Hematopoietic multipotent progenitor cell treated with erythropoietin and hydrocortisone succinate and interleukin-3 and kit ligand, for 15 days (in vitro differentiated cells): ENCODE results near the gene MTFP1.
"Not testable (repeated sequence)": the region's sequence is repeated elsewhere in the genome, so short reads cannot be mapped to it uniquely, and the experiment has no call there.

ENCODE experiments used
- DNase-seq: peaks from one replicate; pipeline ENCODE4 v3.0.0-alpha.2; 2015; ENCODE audit warnings: low spot score

The MTFP1 gene

DNA sequence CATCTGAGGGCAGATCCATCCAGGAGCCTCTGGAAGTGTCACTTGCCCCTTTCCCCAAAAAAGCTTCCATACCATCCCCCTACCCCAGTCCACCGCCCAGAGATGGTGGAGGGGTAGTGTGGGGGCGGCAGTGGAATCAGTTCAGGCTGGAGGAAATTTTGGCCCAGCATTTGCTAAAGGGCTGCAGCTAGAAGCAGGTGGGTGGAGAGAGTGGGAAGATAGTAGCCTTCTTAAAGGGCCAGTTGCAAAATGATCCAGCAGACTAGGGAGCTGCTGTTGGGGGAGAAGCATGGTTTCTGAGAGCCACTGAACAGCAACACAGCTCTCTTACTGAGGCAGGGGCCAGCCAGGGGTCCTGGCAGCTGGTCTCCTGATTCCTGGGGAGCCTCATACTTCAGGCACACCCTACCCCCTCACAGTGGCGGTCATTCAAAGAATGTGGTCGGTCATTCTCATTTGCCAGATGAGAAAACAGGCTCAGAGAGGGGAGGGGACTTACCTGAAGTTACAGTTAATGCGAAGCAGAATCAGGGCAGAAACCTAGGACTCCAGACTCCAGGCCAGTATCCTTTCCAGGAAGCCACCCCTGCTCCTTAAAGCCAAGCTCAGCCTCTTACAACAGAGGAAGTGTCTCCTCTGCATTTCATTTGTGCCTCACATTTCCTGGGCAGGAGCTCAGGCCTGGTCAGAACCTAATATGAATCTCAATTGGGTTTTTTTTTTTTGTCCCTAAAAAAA lies 23.4 kb upstream of the MTFP1 start:
- DNase-seq = peak; percentile 53

DNA sequence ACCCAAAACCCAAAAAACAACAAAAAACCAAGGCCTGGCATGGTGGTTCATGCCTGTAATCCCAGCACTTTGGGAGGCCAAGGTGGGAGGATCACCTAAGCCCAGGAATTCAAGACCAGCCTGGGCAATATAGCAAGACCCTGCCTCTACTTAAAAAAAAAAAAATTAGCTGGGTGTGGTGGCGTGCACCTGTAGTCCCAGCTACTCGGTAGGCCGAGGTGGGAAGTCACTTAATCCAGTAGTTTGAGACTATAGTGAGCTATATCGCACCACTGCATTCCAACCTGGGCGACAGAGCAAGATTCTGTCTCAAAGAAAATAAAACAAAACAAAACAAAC lies 22.8 kb upstream of the MTFP1 start:
- not testable (repeated sequence) for DNase-seq

DNA sequence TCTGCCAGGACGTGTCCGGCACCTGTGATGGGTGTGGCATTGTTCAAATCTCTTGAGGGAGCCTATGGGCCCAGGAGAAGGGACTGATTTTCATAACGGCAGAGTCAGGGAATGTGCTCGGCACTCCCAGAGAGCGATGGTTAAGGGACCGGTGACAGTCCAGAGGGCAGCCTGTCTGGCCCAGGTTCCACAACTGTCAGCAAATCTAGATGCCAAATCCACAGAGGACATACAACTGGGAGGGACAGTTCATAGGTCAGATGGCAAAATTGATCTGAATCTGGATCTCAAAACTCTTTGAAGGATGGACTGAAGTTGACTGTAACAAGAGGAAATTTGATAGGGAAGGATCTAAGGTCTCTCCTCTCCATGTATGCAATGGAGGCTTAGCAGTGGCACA lies 21.3 kb upstream of the MTFP1 start:
- DNase-seq = no peak

DNA sequence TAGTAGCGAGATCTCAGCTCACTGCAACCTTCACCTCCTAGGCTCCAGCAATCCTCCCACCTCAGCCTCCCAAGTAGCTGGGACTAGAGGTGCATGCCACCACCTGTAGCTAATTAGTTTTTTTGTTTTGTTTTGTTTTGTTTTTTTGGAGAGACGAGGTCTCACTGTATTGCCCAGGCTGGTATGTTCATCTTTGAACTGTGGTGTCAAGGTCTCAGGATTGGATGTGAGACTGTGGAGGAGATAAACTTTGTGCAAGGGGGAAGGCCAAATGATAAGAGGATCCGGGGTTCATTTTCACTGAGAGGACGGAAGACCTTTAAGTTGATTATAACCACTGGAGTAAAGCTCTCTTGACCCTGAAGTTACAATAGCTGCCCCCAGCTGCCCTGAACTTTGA lies 19.8 kb upstream of the MTFP1 start:
- no peak for DNase-seq

DNA sequence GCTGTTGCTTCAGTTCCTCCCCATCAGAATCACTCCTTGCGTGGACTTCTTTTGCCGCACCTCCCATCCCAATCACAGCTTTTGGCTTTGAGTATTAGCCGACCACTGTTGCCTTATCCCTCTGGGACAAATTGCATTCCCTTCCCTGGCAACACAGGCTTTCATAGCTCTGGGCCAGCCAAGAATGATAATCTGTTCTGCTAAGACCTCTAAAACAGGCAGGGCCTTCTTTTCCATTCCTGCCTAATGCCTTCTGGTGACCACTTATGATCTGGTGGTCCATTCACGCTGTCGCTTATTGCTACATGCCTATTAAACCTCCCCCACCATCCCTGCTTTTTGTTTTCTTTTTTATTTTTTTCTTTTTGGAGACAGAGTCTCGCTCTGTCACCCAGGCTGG lies 19.2 kb upstream of the MTFP1 start:
- DNase-seq = no peak

DNA sequence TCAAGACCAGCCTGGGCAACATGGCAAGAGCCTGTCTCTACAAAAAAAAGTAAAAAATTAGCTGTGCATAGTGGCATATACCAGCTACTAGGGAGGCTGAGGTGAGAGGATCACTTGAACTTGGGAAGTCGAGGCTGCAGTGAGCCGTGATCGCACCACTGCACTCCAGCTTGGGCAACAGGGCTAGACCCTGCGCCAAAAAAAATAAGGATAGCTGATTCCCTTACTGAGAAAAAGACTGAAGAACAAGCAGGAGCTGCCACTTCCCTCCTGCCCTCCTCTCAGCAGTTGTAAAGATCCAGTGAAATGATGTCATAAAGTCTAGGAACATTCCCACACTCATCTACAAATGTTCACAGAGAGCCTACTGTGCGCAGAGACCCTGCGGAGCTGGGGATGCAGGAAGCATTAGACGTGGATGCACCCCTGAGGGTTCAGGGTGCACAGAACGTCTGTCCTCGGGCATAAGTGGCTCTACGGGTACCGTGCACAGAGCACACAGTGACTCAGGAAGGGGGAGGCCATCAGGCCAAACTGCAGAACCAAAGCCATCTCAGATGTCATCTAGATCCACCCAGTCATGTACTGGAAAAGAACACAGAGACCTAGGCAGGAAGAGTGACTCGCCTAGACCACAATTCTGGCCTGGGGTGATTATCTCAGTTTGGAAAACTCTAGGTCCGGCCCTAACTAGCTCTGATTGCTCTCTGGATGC lies 17.0 kb upstream of the MTFP1 start:
- no peak for DNase-seq

DNA sequence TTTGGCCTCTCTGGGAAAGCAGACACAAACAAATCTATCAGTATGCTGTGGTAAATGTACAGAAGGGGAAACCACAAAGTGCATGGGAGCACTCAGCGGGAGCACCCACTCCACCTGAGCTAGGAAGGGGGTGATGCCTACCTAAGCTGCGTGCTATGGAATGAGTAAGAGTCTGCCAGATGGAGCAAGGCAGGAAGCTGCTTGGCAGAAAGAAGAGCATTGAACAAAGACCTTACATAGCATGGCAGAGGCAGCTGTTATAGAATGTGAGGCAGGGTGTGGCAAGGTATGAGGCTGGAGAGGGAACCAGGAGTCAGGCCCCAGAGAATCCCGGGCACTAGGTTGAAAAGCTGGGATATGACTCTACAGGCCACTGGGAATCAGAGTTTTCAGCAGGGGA lies 13.8 kb upstream of the MTFP1 start:
- no peak for DNase-seq

DNA sequence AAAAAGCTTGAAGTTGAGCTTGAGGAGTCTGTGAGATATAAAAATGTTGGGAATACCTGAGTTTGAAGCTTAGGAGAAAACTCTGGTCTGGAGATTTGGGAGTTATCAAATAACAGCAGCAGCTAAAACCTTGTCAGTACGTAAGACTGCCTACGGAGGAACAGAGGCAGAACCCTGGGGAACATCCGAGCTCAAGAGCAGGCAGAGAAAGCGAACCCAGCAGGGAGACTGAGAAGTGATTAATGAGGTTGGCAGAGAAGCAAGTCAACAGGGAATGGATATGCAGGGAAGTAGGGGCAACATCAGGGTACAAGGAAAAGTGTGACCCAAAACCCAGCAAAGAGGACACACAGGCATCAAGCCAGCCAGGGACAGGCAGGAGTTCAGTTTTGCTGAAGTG lies 12.6 kb upstream of the MTFP1 start:
- no peak for DNase-seq

DNA sequence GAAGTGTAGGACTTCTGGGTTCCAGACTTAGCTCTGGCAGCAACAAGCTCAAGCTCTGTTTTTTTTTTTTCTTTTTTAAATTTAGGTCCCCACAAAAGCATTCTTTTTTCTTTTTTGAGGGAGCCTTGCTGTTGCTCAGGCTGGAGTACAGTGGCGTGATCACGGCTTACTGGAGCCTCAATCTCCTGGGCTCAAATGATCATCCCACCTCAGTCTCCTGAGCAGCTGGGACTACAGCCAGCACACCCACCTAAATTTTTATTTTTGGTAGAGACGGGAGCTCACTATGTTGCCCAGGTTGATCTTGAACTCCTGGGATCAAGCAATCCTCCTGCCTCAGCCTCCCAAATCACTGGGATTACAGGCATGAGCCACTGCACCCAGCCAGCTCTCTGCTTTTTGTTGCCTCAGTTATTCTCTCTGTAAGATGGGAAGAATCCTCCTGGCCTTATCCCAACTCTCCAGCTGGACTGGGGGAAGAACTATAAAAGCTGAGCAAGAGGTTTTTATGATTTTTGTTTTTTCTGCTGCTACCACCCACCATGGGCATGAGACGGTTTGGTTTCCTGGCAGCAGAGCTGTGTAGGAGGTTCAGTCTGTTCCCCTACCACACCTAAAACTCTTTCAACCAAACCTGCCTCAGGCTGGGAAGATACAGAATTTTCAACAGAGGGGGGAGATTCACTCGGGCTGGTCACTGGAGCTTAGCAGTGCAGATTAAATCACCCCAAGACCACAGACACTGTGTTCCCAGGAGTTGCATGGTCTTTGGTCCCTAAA lies 11.6 kb upstream of the MTFP1 start:
- no peak for DNase-seq

DNA sequence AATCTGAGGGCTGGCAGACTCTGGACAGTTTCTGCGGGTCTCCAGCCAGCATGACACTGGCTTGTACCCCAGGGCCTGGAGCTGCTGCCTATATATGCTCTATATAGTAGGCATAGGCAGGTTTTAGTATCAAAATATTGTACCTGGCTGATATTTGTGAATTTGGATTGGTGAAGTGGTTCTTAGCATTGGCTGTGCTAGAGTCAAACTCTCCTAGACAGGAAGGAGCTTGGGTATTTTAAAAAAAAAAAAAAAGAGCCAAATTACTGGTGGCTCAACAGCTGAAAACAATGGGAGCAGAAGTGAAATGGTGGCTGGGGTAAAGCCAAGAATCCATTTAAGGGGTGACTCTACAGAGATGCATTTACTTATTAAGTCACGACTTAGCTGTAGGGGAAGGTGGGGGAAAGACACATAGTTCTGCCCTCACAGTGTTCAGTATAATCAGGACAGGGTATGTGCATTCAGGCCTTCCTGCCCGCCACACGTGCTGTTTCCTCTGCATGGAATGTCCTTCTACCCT lies 11.0 kb upstream of the MTFP1 start:
- DNase-seq = no peak

DNA sequence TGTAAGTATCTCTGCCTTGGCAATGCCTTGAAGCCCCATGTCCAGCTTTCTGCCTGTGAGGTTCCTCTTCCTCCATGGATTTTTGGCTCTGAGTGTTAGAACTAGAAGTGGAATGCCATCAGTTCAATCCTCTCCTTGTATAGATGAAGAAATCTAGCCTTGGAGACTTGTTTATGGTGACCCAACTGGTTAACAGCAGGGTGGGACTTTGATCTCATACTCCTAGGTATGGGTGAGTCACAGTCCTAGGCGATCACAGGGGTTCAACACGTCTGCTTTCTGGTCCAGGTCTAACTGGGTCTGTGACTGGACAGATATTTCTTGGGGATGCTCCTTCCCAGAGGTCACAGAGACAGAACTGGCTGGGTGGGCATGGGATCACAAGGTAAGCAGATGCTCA lies 9.2 kb upstream of the MTFP1 start:
- no peak for DNase-seq

DNA sequence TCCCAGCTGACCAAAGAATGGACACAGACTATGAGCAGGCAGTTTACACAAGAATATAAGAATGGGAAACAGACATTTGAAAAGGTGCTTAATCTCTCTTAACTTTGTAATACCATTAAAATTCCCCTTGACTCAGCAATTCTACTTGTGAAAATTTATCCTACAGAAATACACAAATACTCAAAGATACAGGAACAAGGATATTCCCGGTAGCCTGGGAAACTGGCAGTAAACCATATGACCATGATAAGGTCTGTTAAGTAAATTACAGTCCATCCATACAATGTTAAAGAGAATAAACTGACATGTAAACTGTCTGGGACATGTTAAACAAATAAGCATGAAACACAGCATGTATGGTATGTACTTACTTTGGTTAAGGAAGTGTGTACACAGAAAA lies 8.7 kb upstream of the MTFP1 start:
- DNase-seq = no peak

DNA sequence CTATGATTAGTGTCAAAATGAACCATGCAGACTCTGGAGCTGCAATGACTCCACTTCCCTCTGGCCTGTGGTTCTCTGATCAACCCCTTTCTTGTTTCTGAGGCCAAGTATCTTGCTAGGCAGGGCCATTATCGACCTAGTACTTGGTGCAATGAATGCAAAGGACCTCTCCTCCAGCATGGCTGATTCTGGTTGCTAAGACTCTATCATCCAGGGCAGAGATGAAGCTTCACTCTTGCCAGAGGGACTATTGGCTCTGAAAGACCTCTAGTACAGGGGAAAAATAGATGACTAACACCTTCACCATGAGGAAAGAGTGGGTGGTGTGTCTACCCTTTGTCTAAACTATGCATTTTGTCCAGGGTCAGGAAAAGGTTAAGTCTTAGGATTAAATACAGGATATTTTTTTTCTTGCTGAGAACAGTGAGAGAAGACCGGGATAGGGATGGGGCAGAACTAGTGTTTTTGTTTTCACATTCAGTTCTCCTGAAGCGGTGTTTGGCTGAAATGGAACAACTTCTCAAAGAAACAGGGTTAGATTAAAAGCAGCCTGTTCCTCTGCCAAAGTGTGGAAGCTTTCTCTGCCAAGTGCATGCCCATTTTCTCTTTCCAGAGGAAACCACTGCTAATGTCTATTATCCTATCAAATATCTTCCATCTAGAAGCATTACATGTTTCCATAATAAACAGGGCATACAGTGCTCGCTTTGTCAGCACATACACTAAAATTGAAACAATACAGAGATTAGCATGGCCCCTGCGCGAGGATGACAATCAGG lies 5.0 kb upstream of the MTFP1 start:
- DNase-seq = peak; percentile 56

DNA sequence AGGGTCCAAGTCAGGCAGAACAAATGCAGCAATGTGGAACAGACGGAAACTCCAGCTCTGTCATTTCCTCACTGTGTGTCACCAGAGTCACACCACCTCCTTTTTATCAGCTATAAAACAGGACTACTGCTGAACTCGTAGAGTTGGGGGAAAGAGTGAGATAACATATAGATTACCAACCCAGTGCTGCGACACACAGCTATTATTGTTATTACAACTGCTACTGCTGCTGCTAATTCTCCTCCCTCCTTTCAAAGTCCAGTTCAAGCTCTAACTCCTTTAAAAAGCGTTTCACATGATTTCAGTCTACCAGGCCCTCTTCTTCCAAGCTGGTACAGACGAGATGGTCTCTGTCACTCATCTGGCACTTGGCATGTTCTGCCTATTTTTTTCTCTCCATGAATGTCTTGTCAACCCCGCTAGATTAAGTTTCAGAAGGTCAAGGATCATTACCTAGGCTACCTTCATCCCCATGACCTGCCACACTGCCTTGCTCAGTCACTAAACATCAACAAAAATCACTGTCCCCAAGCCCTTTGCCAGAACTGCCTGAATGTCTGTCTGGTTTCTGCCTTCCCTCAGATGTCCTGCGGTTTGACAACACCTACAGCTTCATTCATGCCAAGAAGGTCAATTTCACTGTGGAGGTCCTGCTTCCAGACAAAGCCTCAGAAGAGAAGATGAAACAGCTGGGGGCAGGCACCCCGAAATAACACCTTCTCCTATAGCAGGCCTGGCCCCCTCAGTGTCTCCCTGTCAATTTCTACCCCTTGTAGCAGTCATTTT lies 3.7 kb upstream of the MTFP1 start:
- DNase-seq = peak; percentile 82

DNA sequence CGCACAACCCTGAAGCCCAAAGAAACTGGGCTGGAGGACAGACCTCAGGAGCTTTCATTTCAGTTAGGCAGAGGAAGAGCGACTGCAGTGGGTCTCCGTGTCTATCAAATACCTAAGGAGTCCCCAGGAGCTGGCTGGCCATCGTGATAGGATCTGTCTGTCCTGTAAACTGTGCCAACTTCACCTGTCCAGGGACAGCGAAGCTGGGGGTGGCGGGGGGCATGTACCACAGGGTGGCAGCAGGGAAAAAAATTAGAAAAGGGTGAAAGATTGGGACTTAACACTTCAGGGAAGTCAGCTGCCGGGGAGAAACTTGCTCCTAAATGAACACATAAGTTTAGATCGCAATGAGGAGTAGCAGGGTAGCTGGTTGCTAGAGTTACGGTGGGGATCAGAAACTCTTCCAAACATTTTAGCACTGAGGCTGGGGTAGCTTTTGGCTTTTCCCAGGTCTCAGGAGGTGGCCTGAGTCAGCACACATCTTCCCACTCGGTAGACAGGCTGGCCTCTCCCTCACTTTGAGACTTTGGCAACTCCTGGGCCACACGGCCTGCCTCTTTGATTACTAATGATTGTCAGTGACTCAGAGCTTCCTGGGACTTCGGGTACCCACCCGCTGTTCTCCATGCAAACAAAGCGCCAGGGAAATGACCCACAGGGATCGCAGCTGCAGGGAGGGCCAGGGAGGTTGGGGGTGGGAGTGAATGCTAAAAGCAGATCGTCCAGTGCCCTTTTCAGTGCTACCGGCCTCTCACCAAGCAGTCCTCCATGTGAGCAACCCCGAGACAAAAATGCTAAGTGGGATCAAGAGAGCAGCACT lies 2.9 kb upstream of the MTFP1 start:
- peak; percentile 75 for DNase-seq

DNA sequence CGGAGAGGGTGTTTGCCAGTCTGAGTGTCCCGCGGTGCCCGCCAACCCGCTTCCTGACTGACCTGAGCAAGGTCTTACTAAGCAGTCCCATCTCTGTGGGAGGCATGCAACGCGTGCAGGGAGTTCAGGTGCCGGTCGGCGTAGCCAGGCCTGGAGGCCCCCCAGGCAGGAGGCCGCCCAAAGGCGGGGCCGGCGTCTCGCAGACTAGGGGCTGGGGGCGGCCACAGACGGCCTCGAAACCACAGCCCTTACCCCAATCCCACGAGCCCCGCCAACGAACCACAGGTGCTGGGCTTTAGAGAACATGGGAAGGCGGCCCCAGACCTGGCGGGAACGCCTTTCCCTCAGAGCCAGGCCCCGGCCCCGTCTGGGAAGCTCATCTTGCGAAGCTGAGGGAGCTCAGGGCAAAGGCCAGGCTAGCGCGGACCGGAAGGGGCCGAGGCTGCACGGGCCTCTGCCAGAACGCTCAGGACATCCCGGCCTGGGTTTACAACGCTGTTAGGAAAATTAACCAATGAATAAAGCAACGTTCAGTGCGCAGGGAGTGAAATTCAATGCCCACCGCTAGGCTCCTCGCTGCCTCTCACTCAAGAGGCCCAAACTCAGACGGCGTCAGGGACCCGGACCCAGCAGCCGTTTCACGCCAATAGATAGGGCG lies 2.1 kb upstream of the MTFP1 start:
- peak; percentile 37 for DNase-seq

DNA sequence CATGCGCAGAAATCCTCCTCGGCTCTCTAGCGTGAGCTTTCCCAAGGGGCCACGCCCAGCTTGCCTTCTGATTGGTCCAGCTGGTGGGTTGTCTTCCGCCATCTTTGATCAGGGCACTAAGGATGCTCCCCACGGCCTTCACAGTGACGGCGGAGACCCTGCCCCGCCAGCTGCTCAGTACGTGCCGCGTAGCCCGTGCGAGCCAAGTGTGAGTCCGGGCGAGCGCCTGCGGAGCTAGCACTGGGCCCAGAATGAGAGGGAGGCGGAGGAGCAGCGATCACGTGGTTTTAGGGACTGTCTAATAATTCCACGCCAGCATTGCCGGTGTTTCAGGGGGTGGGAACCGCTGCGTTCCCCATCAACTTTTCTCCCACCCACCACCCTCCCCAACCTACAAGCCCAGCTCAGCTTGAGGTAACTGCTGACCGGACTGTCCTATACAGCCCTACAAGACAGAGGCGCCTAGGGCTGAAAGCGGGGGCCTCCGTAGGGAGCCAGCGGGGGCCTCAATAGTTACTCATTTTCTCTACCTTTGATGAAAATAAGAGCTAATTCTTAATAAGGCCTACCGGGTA lies 1.5 kb upstream of the MTFP1 start:
- peak; percentile 99 for DNase-seq

DNA sequence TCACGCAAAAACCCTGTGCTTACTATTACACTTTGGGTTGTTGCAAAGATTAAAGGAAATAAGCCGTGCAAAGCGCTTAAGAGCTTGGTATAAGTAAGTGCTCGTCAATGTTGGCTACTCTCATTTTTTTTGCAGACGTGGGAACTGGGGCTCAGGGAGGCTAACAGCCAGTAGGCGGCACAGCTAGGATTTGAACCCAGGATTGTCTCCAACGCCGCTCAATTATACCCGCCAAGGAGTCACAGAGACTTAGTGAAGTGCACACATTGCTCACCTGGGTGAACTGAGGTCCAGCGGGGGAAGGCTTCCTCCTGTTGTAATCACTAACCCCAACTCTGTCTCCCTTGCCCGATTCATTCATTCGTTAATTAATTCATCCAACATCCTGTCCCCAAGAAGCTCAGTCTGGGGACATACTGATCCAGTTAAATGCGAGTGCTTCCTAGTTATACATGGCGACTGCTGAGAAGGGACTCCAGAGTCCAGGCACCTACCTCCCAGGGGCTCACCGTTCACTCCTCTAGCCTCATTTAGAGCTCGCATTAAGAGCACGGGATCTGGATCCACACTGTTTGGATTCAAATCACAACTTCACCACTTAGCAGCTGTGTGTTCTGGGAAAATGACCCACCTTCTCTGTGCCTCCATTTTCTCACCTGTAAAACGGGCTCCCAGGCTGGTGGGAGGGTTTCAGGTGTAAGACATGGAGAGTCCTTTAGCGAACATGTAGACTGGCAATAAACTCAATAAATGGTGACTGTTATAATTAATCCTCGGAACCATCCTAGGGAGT lies 838 bp upstream of the MTFP1 start:
- DNase-seq = peak; percentile 46

DNA sequence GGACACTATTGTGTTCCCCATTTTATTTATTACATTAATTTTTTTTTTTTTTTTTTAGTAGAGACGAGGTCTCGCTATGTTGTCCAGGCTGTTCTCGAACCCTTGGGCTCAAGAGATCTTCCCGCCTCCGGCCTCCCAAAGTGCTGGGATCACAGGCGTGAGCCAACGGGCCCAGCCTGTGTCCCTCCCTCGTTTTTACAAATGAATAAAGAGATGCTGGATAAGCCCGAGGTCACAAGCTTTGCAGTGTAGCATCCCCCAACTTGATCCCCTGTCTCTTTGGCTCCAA lies 297 bp upstream of the MTFP1 start:
- DNase-seq = no peak
